Endothelial cell of umbilical vein (primary cell): ENCODE measurements around the gene ZNF524. TPM values are rescaled to one million over a fixed set of nuclear protein-coding genes. Genes with fewer than 3 reads are reported as not detected.

ENCODE experiments used
- BruUV-seq: library from RNA; stranded (reverse); fragments of 400-500 nt; replicated peaks from 2 replicates; lab custom pipeline; 2021; lab: Mats Ljungman, UMichigan
- CTCF ChIA-PET: fragments of 300-600, 350-600 bp; sonication (Branson Sonifier 250); formaldehyde crosslinking; loops from one replicate; lab custom pipeline; 2021; ENCODE audit warnings: antibody characterized with exemption, inconsistent platforms; lab: Charles Lee
- POLR2A ChIA-PET: fragments of 300-600, 350-600 bp; sonication (Branson Sonifier 250); formaldehyde crosslinking; loops from one replicate; lab custom pipeline; 2021; ENCODE audit warnings: antibody characterized with exemption, inconsistent platforms; lab: Charles Lee
- DNase-seq: peaks from one replicate; pipeline ENCODE4 v3.0.0-alpha.2; 2011; ENCODE audit warnings: low read depth, low spot score
- FAIRE-seq: peaks from 2 replicates; lab custom pipeline; 2011; peaks lifted over from hg19 to GRCh38; lab: Jason Lieb, UNC
- H2AFZ ChIP-seq: 2 replicates; pipeline ENCODE4 v1.6.0; 2012; ENCODE audit warnings: low read depth, low read length, control low read depth, inconsistent platforms
- H3K27ac ChIP-seq: 2 replicates; pipeline ENCODE4 v1.5.1; 2011; ENCODE audit warnings: low read depth, mild to moderate bottlenecking, control low read depth, low read length, moderate library complexity; ENCODE audit not compliant: insufficient read depth
- H3K27me3 ChIP-seq, 2 experiments: 2 replicates each; pipeline versions ENCODE4 v1.6.0 to v1.6.1; 2011; ENCODE audit warnings: low read length in 2 of 2, mixed read lengths in 1 of 2; ENCODE audit not compliant: control insufficient read depth in 2 of 2, insufficient read depth in 2 of 2
- H3K36me3 ChIP-seq, 2 experiments: 2 replicates in 1 of 2; 3 replicates in 1 of 2; pipeline ENCODE4 v1.5.1; 2011; ENCODE audit warnings: low read length in 2 of 2, mild to moderate bottlenecking in 1 of 2, moderate library complexity in 1 of 2; ENCODE audit not compliant: control insufficient read depth in 2 of 2, insufficient read depth in 2 of 2; ENCODE audit errors: extremely low read depth in 1 of 2
- H3K4me1 ChIP-seq: 3 replicates; pipeline ENCODE4 v1.5.1; 2011; ENCODE audit warnings: mild to moderate bottlenecking, low read length; ENCODE audit not compliant: control insufficient read depth, insufficient read depth; ENCODE audit errors: extremely low read depth
- H3K4me2 ChIP-seq: 2 replicates; pipeline ENCODE4 v1.6.1; 2011; ENCODE audit warnings: low read length, control low read depth, mixed read lengths; ENCODE audit not compliant: insufficient read depth
- H3K4me3 ChIP-seq, 3 experiments: fragments of 200-600 bp in 1 of 3; sonication (generic), shearing (Covaris generic) in 1 of 3; replicated peaks in 1 of 3; 2 replicates each; pipeline ENCODE4 v1.5.1; 2011 to 2016; ENCODE audit warnings: control low read depth in 3 of 3, low read length in 3 of 3, mild to moderate bottlenecking in 2 of 3, inconsistent platforms in 1 of 3, low read depth in 1 of 3, moderate library complexity in 1 of 3; ENCODE audit not compliant: insufficient read depth in 1 of 3
- H3K79me2 ChIP-seq: 2 replicates; pipeline ENCODE4 v1.6.0; 2012; ENCODE audit warnings: low read length, inconsistent platforms; ENCODE audit not compliant: control insufficient read depth, insufficient read depth
- H3K9ac ChIP-seq: replicated peaks from 2 replicates; pipeline ENCODE3; 2011; ENCODE audit warnings: low read length, control low read depth; ENCODE audit not compliant: insufficient read depth; ENCODE audit errors: extremely low read depth
- H3K9me1 ChIP-seq: replicated peaks from 3 replicates; pipeline ENCODE4 v1.6.0; 2011; ENCODE audit warnings: mild to moderate bottlenecking, low read length; ENCODE audit not compliant: control insufficient read depth, insufficient read depth; ENCODE audit errors: extremely low read depth
- H3K9me3 ChIP-seq: replicated peaks from 2 replicates; pipeline ENCODE4 v1.5.1; 2012; ENCODE audit warnings: low read length, inconsistent platforms; ENCODE audit not compliant: control insufficient read depth, insufficient read depth
- H4K20me1 ChIP-seq: replicated peaks from 2 replicates; pipeline ENCODE3; 2011; ENCODE audit warnings: mild to moderate bottlenecking, low read length; ENCODE audit not compliant: control insufficient read depth, insufficient read depth; ENCODE audit errors: extremely low read depth
- EZH2 ChIP-seq: IDR thresholded peaks from 2 replicates; pipeline ENCODE4 v1.6.1; 2012; ENCODE audit warnings: borderline replicate concordance, low read depth, mild to moderate bottlenecking, moderate library complexity, low read length, inconsistent platforms; ENCODE audit not compliant: severe bottlenecking
- FOS ChIP-seq: IDR thresholded peaks from 2 replicates; pipeline ENCODE4 v1.6.1; 2011; ENCODE audit warnings: mild to moderate bottlenecking, low read length, moderate library complexity, borderline replicate concordance; ENCODE audit not compliant: insufficient read depth
- GATA2 ChIP-seq: IDR thresholded peaks from 2 replicates; pipeline ENCODE4 v1.7.0; 2011; ENCODE audit warnings: low read depth, mild to moderate bottlenecking, moderate library complexity, mixed read lengths, low read length; ENCODE audit not compliant: insufficient read length, insufficient read depth
- JUN ChIP-seq: IDR thresholded peaks from 2 replicates; pipeline ENCODE4 v1.6.1; 2011; ENCODE audit warnings: borderline replicate concordance, low read depth; ENCODE audit not compliant: insufficient read length, insufficient read depth
- POLR2A ChIP-seq: IDR thresholded peaks from 2 replicates; pipeline ENCODE4 v1.6.1; 2012; ENCODE audit warnings: low read depth, mild to moderate bottlenecking, control low read depth, low read length
- dilution Hi-C: fragments of 300-500 bp; cut with MboI; formaldehyde crosslinking; loops from one replicate; pipeline ENCODE4 v1.15.0; 2019; ENCODE audit warnings: low sequenced_read_pairs; ENCODE audit not compliant: extremely low pct_ligation_motif_present
- intact Hi-C: fragments of 100-400 bp; cut with micrococcal nuclease; formaldehyde crosslinking; loops from one replicate; pipeline ENCODE4 v1.10.0; 2022
- polyA plus RNA-seq, 4 experiments: library from polyadenylated mRNA; depleted of rRNA in 3 of 4; stranded (reverse) in 3 of 4; unstranded in 1 of 4; fragments of >200 nt; gene quantifications; 2 replicates each; pipeline versions ENCODE4 v1.2.1 to v1.2.3, GENCODE V29; 2011 to 2012; ENCODE audit warnings: missing spikeins in 1 of 4
- total RNA-seq: library from RNA; stranded (reverse); gene quantifications from 2 replicates; pipeline ENCODE4 v1.2.3, GENCODE V29; 2021
- TF ChIP-seq, protein P1 (sequence below): IDR thresholded peaks from 2 replicates; pipeline ENCODE4 v1.6.1; 2011; ENCODE audit not compliant: insufficient read depth, insufficient read length
- TF ChIP-seq, protein P2 (sequence below), 2 donors: IDR thresholded peaks; 1 replicate in 1 of 2; 2 replicates in 1 of 2; pipeline ENCODE4 v1.5.1; 2011; ENCODE audit warnings: low read length in 2 of 2, mild to moderate bottlenecking in 2 of 2, moderate library complexity in 2 of 2, control low read depth in 1 of 2, inconsistent platforms in 1 of 2, low read depth in 1 of 2; ENCODE audit not compliant: insufficient read depth in 1 of 2; ENCODE audit errors: extremely low read depth in 1 of 2

ZNF524 gene
- total and polyA plus RNA-seq, 2 donors (not counting 3 experiments of a cell fraction or from before 2014, with no cell fraction given), result 15.2 to 15.4 TPM

DNA sequence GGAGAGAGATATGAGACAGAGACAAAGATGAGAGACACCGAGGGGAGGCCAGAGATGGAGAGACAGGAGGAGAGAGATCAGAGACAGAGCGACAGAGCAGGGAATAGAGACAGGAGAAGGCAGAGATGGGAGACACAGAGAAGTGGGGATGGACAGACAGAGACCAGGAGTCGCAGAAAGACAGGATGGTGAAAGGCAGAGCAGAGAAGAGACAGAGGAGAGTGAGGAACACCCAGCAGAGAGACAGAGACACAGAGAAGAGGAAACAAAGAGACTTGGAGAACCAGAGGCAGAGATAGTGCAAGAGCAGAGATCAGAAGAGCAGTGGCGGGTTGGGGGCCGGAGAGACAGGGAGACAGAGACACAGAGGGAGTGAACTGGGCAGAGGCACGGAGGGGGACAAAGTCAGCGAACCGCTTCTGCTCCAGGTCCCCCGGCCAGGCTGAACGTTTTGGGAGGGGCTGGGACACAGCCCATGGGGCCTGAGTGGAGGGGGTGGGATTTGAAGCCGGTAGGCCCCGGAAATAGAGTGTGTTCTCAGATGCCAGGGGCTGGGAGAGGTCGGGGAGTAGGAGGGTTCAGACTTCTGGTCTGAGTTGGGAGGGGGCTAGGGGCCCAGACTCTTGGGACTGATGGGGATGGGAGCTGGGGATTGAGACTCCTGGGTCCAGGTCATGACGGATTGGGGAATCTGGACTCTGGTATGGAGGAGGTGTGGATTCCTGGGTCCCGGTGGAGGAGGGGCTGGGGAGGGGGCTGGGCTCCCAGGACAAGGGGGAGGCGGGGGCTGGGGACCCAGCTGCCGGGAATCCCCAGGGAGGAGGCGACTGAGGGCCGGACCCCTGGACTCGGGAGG, 20.1 kb upstream of the ZNF524 start:
- Histone ChIP-seq H3K36me3 (peaks cover 0 to 7% of the 10 kb centered on the region in 2 experiments), H2AFZ (peak overlapping the region; percentile 79), H4K20me1 (no peaks in the 10 kb centered on the region), H3K9ac (peak overlapping the region; percentile 83), H3K4me3 (peak overlapping the region; percentile 49 to 98 (median 84)), H3K27me3 (peaks cover 3 to 6% of the 10 kb centered on the region in 2 experiments), H3K79me2 (peaks cover 12% of the 10 kb centered on the region), H3K9me1 (no peaks in the 10 kb centered on the region), H3K27ac (peak overlapping the region; percentile 59), H3K4me2 (peak overlapping the region; percentile 61), H3K9me3 (no peaks in the 10 kb centered on the region), H3K4me1 (peaks cover 4% of the 10 kb centered on the region)
- POLR2A ChIA-PET, result interaction anchor here (0.6 kb wide), 1 partner anchor 34 kb away, joined by 5 read pairs; no protein-coding TSS in a partner anchor
- FAIRE-seq, result no peak
- DNase-seq, result peak; percentile 5
- intact Hi-C loops, result loop anchor here (1.0 to 2.0 kb wide), 3 partner anchors 19 to 63 kb away; partner anchors contain the start of gene FIZ1
- dilution Hi-C loops, result no loop called here
- TF ChIP-seq EZH2 (no peak), JUN (no peak), GATA2 (no peak), FOS (no peak), POLR2A (peak; percentile 17)
- TF ChIP-seq, protein P1, sequence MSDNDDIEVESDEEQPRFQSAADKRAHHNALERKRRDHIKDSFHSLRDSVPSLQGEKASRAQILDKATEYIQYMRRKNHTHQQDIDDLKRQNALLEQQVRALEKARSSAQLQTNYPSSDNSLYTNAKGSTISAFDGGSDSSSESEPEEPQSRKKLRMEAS, result no peak
- TF ChIP-seq, protein P2, sequence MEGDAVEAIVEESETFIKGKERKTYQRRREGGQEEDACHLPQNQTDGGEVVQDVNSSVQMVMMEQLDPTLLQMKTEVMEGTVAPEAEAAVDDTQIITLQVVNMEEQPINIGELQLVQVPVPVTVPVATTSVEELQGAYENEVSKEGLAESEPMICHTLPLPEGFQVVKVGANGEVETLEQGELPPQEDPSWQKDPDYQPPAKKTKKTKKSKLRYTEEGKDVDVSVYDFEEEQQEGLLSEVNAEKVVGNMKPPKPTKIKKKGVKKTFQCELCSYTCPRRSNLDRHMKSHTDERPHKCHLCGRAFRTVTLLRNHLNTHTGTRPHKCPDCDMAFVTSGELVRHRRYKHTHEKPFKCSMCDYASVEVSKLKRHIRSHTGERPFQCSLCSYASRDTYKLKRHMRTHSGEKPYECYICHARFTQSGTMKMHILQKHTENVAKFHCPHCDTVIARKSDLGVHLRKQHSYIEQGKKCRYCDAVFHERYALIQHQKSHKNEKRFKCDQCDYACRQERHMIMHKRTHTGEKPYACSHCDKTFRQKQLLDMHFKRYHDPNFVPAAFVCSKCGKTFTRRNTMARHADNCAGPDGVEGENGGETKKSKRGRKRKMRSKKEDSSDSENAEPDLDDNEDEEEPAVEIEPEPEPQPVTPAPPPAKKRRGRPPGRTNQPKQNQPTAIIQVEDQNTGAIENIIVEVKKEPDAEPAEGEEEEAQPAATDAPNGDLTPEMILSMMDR (IDR thresholded peaks at IDR 0.05; ENCODE audit: extremely low read depth in 1 of 2, insufficient read depth in 1 of 2, low read depth in 1 of 2, low read length in 2 of 2), result no peak
- CTCF ChIA-PET, result interaction anchor here (1.0 kb wide), 1 partner anchor 76 kb away, joined by 3 read pairs; no protein-coding TSS in a partner anchor
- TSS peak; percentile 26 for BruUV-seq
